Keratinocyte (primary cell): Measurements from ENCODE around the gene CRLF3.
"Not testable (repeated sequence)": the region's sequence is repeated elsewhere in the genome, so short reads cannot be mapped to it uniquely, and the experiment has no call there.

ENCODE experiments used
- EZH2 ChIP-seq: IDR thresholded peaks from one replicate; pipeline ENCODE4 v1.6.1; 2012; ENCODE audit warnings: inconsistent platforms, mild to moderate bottlenecking, low read length, moderate library complexity
- TF ChIP-seq, protein P1 (sequence below), 3 experiments: IDR thresholded peaks in 1 of 3; conservative IDR thresholded peaks in 1 of 3; optimal IDR thresholded peaks in 1 of 3; 2 replicates in 2 of 3; 3 replicates in 1 of 3; pipeline versions ENCODE3 to v1.5.1; 2011; ENCODE audit warnings: low read length in 3 of 3, mild to moderate bottlenecking in 3 of 3, moderate library complexity in 2 of 3, control low read depth in 1 of 3, inconsistent platforms in 1 of 3; ENCODE audit not compliant: insufficient read depth in 2 of 3; ENCODE audit errors: extremely low read depth in 1 of 3

DNA sequence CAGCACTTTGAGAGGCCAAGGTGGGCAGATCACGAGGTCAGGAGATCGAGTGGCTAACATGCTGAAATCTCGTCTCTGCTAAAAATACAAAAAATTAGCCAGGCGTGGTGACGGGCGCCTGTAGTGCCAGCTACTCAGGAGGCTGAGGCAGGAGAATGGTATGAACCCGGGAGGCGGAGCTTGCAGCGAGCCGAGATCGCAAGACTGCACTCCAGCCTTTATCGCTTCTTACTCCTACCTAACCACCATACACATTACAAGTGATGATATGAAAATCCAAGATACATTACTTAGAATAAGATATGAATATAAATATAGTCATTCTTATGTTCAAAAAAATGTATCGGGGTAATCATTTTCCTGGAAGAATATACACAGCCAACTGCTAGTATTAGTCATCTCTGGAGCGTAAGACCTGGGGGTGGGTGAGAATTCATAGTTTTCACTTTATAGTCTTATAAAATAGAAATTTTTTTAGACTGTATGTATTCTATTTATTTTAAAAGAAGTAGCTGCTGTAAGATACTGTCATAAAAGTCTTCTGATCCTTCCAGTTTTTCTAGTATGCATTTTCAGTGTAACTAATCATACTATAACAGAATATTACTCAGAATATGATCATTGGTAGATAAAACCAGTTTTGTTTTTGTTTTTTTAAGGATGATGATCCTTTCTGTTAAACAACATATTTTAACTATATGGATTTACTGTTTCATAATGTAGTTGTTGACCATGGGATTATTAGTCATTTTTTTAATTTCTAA, 56.7 kb downstream of the CRLF3 start:
- TF ChIP-seq, protein P1, sequence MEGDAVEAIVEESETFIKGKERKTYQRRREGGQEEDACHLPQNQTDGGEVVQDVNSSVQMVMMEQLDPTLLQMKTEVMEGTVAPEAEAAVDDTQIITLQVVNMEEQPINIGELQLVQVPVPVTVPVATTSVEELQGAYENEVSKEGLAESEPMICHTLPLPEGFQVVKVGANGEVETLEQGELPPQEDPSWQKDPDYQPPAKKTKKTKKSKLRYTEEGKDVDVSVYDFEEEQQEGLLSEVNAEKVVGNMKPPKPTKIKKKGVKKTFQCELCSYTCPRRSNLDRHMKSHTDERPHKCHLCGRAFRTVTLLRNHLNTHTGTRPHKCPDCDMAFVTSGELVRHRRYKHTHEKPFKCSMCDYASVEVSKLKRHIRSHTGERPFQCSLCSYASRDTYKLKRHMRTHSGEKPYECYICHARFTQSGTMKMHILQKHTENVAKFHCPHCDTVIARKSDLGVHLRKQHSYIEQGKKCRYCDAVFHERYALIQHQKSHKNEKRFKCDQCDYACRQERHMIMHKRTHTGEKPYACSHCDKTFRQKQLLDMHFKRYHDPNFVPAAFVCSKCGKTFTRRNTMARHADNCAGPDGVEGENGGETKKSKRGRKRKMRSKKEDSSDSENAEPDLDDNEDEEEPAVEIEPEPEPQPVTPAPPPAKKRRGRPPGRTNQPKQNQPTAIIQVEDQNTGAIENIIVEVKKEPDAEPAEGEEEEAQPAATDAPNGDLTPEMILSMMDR (optimal IDR thresholded peaks at IDR 0.05 in 1 of 3, IDR thresholded peaks at IDR 0.05 in 1 of 3, conservative IDR thresholded peaks at IDR 0.05 in 1 of 3; ENCODE audit: extremely low read depth in 1 of 3, insufficient read depth in 2 of 3, low read length in 3 of 3): not testable (repeated sequence)
- TF ChIP-seq EZH2: not testable (repeated sequence)
